Measurements from ENCODE around the gene AKAP6. TPM values are rescaled to one million over a fixed set of nuclear protein-coding genes. Genes with fewer than 3 reads are reported as not detected.

The AKAP6 gene
- total RNA-seq, 1 experiment from 2014 or later: 2.8 TPM

- no peak for DNase-seq
- intact Hi-C loops (cut with micrococcal nuclease; ENCODE audit: unreplicated experiment): no loop called here
- no peaks in the 10 kb centered on the region for H3K9me3 Mint-ChIP-seq (ENCODE audit: low read depth, unreplicated experiment)
- no peak overlapping the region for H3K4me3 Mint-ChIP-seq (ENCODE audit: low read depth, unreplicated experiment)
- BruUV-seq (replicated peaks): no TSS peak
- no peak overlapping the region for H3K27ac Mint-ChIP-seq (ENCODE audit: unreplicated experiment)
- CTCF ChIA-PET: no interaction called here
- TF ChIP-seq CTCF (IDR thresholded peaks at IDR 0.05; ENCODE audit: unreplicated experiment): no peak
- no peaks in the 10 kb centered on the region for H3K4me1 Mint-ChIP-seq (ENCODE audit: low read depth, unreplicated experiment)
- no peaks in the 10 kb centered on the region for H3K27me3 Mint-ChIP-seq (ENCODE audit: unreplicated experiment)
- no peaks in the 10 kb centered on the region for H3K36me3 Mint-ChIP-seq (ENCODE audit: insufficient read depth, unreplicated experiment)
These were observed 29.0 kb upstream of the AKAP6 start for GRCh38 chr14:32300136-32300535.

GRCh38 chr14:32303865-32304264 is 25.2 kb upstream of the AKAP6 start:
- Mint-ChIP-seq H3K27me3 (ENCODE audit: unreplicated experiment) (no peaks in the 10 kb centered on the region), H3K36me3 (ENCODE audit: insufficient read depth, unreplicated experiment) (no peaks in the 10 kb centered on the region), H3K4me1 (ENCODE audit: low read depth, unreplicated experiment) (peaks cover 7% of the 10 kb centered on the region), H3K27ac (ENCODE audit: unreplicated experiment) (no peak overlapping the region), H3K9me3 (ENCODE audit: low read depth, unreplicated experiment) (no peaks in the 10 kb centered on the region), H3K4me3 (ENCODE audit: low read depth, unreplicated experiment) (no peak overlapping the region)
- no peak for DNase-seq
- CTCF ChIA-PET: no interaction called here
- intact Hi-C loops (cut with micrococcal nuclease; ENCODE audit: unreplicated experiment): no loop called here
- no TSS peak for BruUV-seq (replicated peaks)
- no peak for TF ChIP-seq CTCF (IDR thresholded peaks at IDR 0.05; ENCODE audit: unreplicated experiment)

- Mint-ChIP-seq H3K27ac (ENCODE audit: unreplicated experiment) (peak overlapping the region; percentile 17), H3K9me3 (ENCODE audit: low read depth, unreplicated experiment) (no peaks in the 10 kb centered on the region), H3K27me3 (ENCODE audit: unreplicated experiment) (no peaks in the 10 kb centered on the region), H3K4me1 (ENCODE audit: low read depth, unreplicated experiment) (peaks cover 7% of the 10 kb centered on the region), H3K36me3 (ENCODE audit: insufficient read depth, unreplicated experiment) (no peaks in the 10 kb centered on the region), H3K4me3 (ENCODE audit: low read depth, unreplicated experiment) (no peak overlapping the region)
- TF ChIP-seq CTCF (IDR thresholded peaks at IDR 0.05; ENCODE audit: unreplicated experiment): no peak
- DNase-seq: no peak
- CTCF ChIA-PET: no interaction called here
- intact Hi-C loops (cut with micrococcal nuclease; ENCODE audit: unreplicated experiment): no loop called here
- no TSS peak for BruUV-seq (replicated peaks)
These were observed 24.8 kb upstream of the AKAP6 start for GRCh38 chr14:32304296-32304695.

GRCh38 chr14:32306549-32306948 is 22.5 kb upstream of the AKAP6 start:
- Mint-ChIP-seq H3K36me3 (ENCODE audit: insufficient read depth, unreplicated experiment) (no peaks in the 10 kb centered on the region), H3K9me3 (ENCODE audit: low read depth, unreplicated experiment) (no peaks in the 10 kb centered on the region), H3K4me1 (ENCODE audit: low read depth, unreplicated experiment) (peaks cover 12% of the 10 kb centered on the region), H3K27ac (ENCODE audit: unreplicated experiment) (no peak overlapping the region), H3K27me3 (ENCODE audit: unreplicated experiment) (no peaks in the 10 kb centered on the region), H3K4me3 (ENCODE audit: low read depth, unreplicated experiment) (no peak overlapping the region)
- no peak for DNase-seq
- no peak for TF ChIP-seq CTCF (IDR thresholded peaks at IDR 0.05; ENCODE audit: unreplicated experiment)
- no TSS peak for BruUV-seq (replicated peaks)
- CTCF ChIA-PET: no interaction called here
- intact Hi-C loops (cut with micrococcal nuclease; ENCODE audit: unreplicated experiment): no loop called here
